ENCODE results near the gene MRPL40. TPM values are rescaled to one million over a fixed set of nuclear protein-coding genes. Genes with fewer than 3 reads are reported as not detected.

Gene MRPL40
- total RNA-seq, 2 experiments from 2014 or later, result 10.7 to 11.3 TPM

- ChIA-PET CTCF (no interaction called here), POLR2A (no interaction called here)
- intact Hi-C loops (cut with DNase I, micrococcal nuclease), result no loop called here
- Histone ChIP-seq H3K27ac (ENCODE audit: low read depth in 1 of 2, low read length in 2 of 2) (no peak overlapping the region), H3K4me1 (ENCODE audit: insufficient read depth, low read length) (no peaks in the 10 kb centered on the region), H3K36me3 (ENCODE audit: insufficient read depth, low read length) (peaks cover 66% of the 10 kb centered on the region), H3K4me3 (ENCODE audit: low read length) (no peak overlapping the region), H3K9me3 (ENCODE audit: control insufficient read depth in 1 of 2, insufficient read depth in 1 of 2, low read length in 2 of 2) (no peaks in the 10 kb centered on the region), H3K27me3 (ENCODE audit: control insufficient read depth in 1 of 2, insufficient read depth in 2 of 2, low read length in 2 of 2) (no peaks in the 10 kb centered on the region)
- Mint-ChIP-seq H3K4me1 (ENCODE audit: low read depth) (no peaks in the 10 kb centered on the region), H3K27ac (no peak overlapping the region), H3K9me3 (no peaks in the 10 kb centered on the region), H3K36me3 (ENCODE audit: low read depth) (peaks cover 92% of the 10 kb centered on the region), H3K27me3 (no peaks in the 10 kb centered on the region), H3K4me3 (no peak overlapping the region)
- no peak for TF ChIP-seq CTCF (IDR thresholded peaks at IDR 0.05)
- no peak for DNase-seq
- ATAC-seq (ENCODE audit: poor library complexity), result no peak
Observed at GRCh38 chr22:19398206-19398605, 34.1 kb upstream of the MRPL40 start.

- CTCF ChIA-PET, result no interaction called here
- H3K36me3 ChIP-seq (ENCODE audit: insufficient read depth, low read length), result peaks cover 64% of the 10 kb centered on the region
Observed at GRCh38 chr22:19398652-19399051, 33.7 kb upstream of the MRPL40 start.

GRCh38 chr22:19400881-19401280 is 31.5 kb upstream of the MRPL40 start:
- intact Hi-C loops (cut with DNase I, micrococcal nuclease), result loop anchor here in 1 of 2 experiments (10.0 kb wide), 1 partner anchor 224 kb away; no protein-coding TSS in a partner anchor
- CTCF ChIA-PET, result no interaction called here
- no peaks in the 10 kb centered on the region for H3K9me3 Mint-ChIP-seq

More at GRCh38 chr22:19398652-19399051, 33.7 kb upstream of the MRPL40 start:
- H3K4me3 Mint-ChIP-seq, result no peak overlapping the region
- H3K36me3 Mint-ChIP-seq (ENCODE audit: low read depth), result peaks cover 88% of the 10 kb centered on the region
- no peaks in the 10 kb centered on the region for H3K9me3 Mint-ChIP-seq
- Histone ChIP-seq H3K9me3 (ENCODE audit: control insufficient read depth in 1 of 2, insufficient read depth in 1 of 2, low read length in 2 of 2) (no peaks in the 10 kb centered on the region), H3K27ac (ENCODE audit: low read depth in 1 of 2, low read length in 2 of 2) (no peak overlapping the region), H3K4me1 (ENCODE audit: insufficient read depth, low read length) (no peaks in the 10 kb centered on the region), H3K4me3 (ENCODE audit: low read length) (no peak overlapping the region), H3K27me3 (ENCODE audit: control insufficient read depth in 1 of 2, insufficient read depth in 2 of 2, low read length in 2 of 2) (no peaks in the 10 kb centered on the region)
- no peaks in the 10 kb centered on the region for H3K4me1 Mint-ChIP-seq (ENCODE audit: low read depth)
- no peak for TF ChIP-seq CTCF (IDR thresholded peaks at IDR 0.05)
- ATAC-seq (ENCODE audit: poor library complexity) (no peak), DNase-seq (no peak)
- POLR2A ChIA-PET, result no interaction called here
- H3K27ac Mint-ChIP-seq, result no peak overlapping the region
- intact Hi-C loops (cut with DNase I, micrococcal nuclease), result no loop called here
- no peaks in the 10 kb centered on the region for H3K27me3 Mint-ChIP-seq

More at GRCh38 chr22:19400881-19401280, 31.5 kb upstream of the MRPL40 start:
- ATAC-seq (ENCODE audit: poor library complexity), result no peak
- no peak for TF ChIP-seq CTCF (IDR thresholded peaks at IDR 0.05)
- no peaks in the 10 kb centered on the region for H3K9me3 ChIP-seq (ENCODE audit: control insufficient read depth in 1 of 2, insufficient read depth in 1 of 2, low read length in 2 of 2)
- Mint-ChIP-seq H3K27ac (no peak overlapping the region), H3K27me3 (no peaks in the 10 kb centered on the region), H3K4me1 (ENCODE audit: low read depth) (no peaks in the 10 kb centered on the region), H3K4me3 (no peak overlapping the region), H3K36me3 (ENCODE audit: low read depth) (peaks cover 85% of the 10 kb centered on the region)
- no peaks in the 10 kb centered on the region for H3K27me3 ChIP-seq (ENCODE audit: control insufficient read depth in 1 of 2, insufficient read depth in 2 of 2, low read length in 2 of 2)
- H3K4me3 ChIP-seq (ENCODE audit: low read length), result no peak overlapping the region
- H3K36me3 ChIP-seq (ENCODE audit: insufficient read depth, low read length), result peaks cover 57% of the 10 kb centered on the region
- H3K4me1 ChIP-seq (ENCODE audit: insufficient read depth, low read length), result no peaks in the 10 kb centered on the region
- no peak overlapping the region for H3K27ac ChIP-seq (ENCODE audit: low read depth in 1 of 2, low read length in 2 of 2)
- DNase-seq, result no peak
- POLR2A ChIA-PET, result no interaction called here
